GM23338 (cell line): ENCODE results near the gene TPGS1. TPM values are rescaled to one million over a fixed set of nuclear protein-coding genes. Genes with fewer than 3 reads are reported as not detected.

Experiments used
- ATAC-seq: fragments of 200-7000 bp; cut with Tn5 transposase; 3 replicates; pipeline ENCODE4 v1.9.1; 2020
- DNase-seq: peaks from one replicate; pipeline ENCODE4 v3.0.0-alpha.2; 2015; ENCODE audit warnings: low spot score
- H2AFZ ChIP-seq: fragments of 200-600 bp; sonication (generic); 2 replicates; pipeline ENCODE4 v1.8.0; 2016; ENCODE audit warnings: antibody characterized with exemption, mild to moderate bottlenecking, moderate library complexity
- H3F3A ChIP-seq: fragments of 200-600 bp; sonication (generic); replicated peaks from 2 replicates; pipeline ENCODE4 v1.8.0; 2017; ENCODE audit warnings: antibody characterized with exemption, mixed run types, low read depth
- H3K27ac ChIP-seq: fragments of 200-600 bp; sonication (generic); 2 replicates; pipeline ENCODE4 v1.6.1; 2016; ENCODE audit warnings: low read depth
- H3K27me3 ChIP-seq: fragments of 200-600 bp; sonication (generic); 2 replicates; pipeline ENCODE4 v1.8.0; 2016; ENCODE audit warnings: mild to moderate bottlenecking, mixed run types, moderate library complexity; ENCODE audit not compliant: insufficient read depth
- H3K36me3 ChIP-seq: fragments of 200-600 bp; sonication (generic); 2 replicates; pipeline ENCODE4 v1.8.0; 2016; ENCODE audit warnings: mild to moderate bottlenecking; ENCODE audit not compliant: insufficient read depth
- H3K4me1 ChIP-seq: fragments of 200-600 bp; sonication (generic); 2 replicates; pipeline ENCODE4 v1.8.0; 2016; ENCODE audit warnings: mild to moderate bottlenecking, moderate library complexity; ENCODE audit not compliant: insufficient read depth
- H3K4me2 ChIP-seq: fragments of 200-600 bp; sonication (generic); 2 replicates; pipeline ENCODE4 v1.7.1; 2017; ENCODE audit warnings: mixed run types
- H3K4me3 ChIP-seq: fragments of 200-600 bp; sonication (generic); 2 replicates; pipeline ENCODE4 v1.6.1; 2016; ENCODE audit warnings: mixed run types
- H3K79me2 ChIP-seq: fragments of 200-600 bp; sonication (generic); replicated peaks from 2 replicates; pipeline ENCODE4 v1.8.0; 2017; ENCODE audit warnings: mild to moderate bottlenecking; ENCODE audit not compliant: insufficient read depth
- H3K9me2 ChIP-seq: fragments of 200-600 bp; sonication (generic); 2 replicates; pipeline ENCODE4 v1.8.0; 2017; ENCODE audit not compliant: insufficient read depth
- H4K20me1 ChIP-seq: fragments of 200-600 bp; sonication (generic); replicated peaks from 2 replicates; pipeline ENCODE4 v1.8.0; 2017; ENCODE audit warnings: mild to moderate bottlenecking; ENCODE audit not compliant: insufficient read depth
- H3K27ac Mint-ChIP-seq: 2 replicates; pipeline ENCODE4 v1.8.0; 2020; ENCODE audit warnings: inconsistent platforms, mild to moderate bottlenecking, moderate library complexity, mixed read lengths
- H3K27me3 Mint-ChIP-seq: 3 replicates; pipeline ENCODE4 v1.8.0; 2022; ENCODE audit warnings: low read depth, mild to moderate bottlenecking, moderate library complexity, mixed read lengths, inconsistent platforms; ENCODE audit not compliant: insufficient read depth, poor library complexity
- H3K36me3 Mint-ChIP-seq: 3 replicates; pipeline ENCODE4 v1.8.0; 2021; ENCODE audit warnings: low read depth, mild to moderate bottlenecking, inconsistent platforms, moderate library complexity, mixed read lengths
- H3K4me1 Mint-ChIP-seq: 3 replicates; pipeline ENCODE4 v1.8.0; 2020; ENCODE audit warnings: mild to moderate bottlenecking, inconsistent platforms, mixed read lengths
- H3K4me3 Mint-ChIP-seq: 3 replicates; pipeline ENCODE4 v1.8.0; 2021; ENCODE audit warnings: moderate library complexity, mild to moderate bottlenecking, inconsistent platforms, mixed read lengths
- H3K9me3 Mint-ChIP-seq: 3 replicates; pipeline ENCODE4 v1.8.0; 2020; ENCODE audit warnings: moderate library complexity, mild to moderate bottlenecking, inconsistent platforms, mixed read lengths
- CREB1 ChIP-seq: fragments of 250-450 bp; sonication (Bioruptor Pico); IDR thresholded peaks from 2 replicates; pipeline ENCODE4 v1.5.0; 2020; ENCODE audit warnings: low read depth, mild to moderate bottlenecking, moderate library complexity
- EZH2 ChIP-seq: fragments of 200-600 bp; sonication (generic); IDR thresholded peaks from one replicate; pipeline ENCODE4 v1.8.0; 2017; ENCODE audit warnings: antibody characterized with exemption, mild to moderate bottlenecking, low read depth; ENCODE audit not compliant: unreplicated experiment
- JUNB ChIP-seq: IDR thresholded peaks from one replicate; pipeline ENCODE4 v1.6.1; 2016; ENCODE audit warnings: antibody characterized with exemption; ENCODE audit not compliant: unreplicated experiment
- POLR2AphosphoS5 ChIP-seq: IDR thresholded peaks from 2 replicates; pipeline ENCODE4 v1.6.1; 2016; ENCODE audit warnings: antibody characterized with exemption, low read depth
- polyA plus RNA-seq: library from polyadenylated mRNA; unstranded; fragments of >200 nt; fragmentation: Nextera tagmentation; extraction: Ambion mirVana; gene quantifications from 2 replicates; pipeline ENCODE4 v1.2.1, GENCODE V29; 2016
- total RNA-seq: library from RNA; depleted of rRNA; stranded (reverse); fragments of >200 nt; shearing (Covaris generic); gene quantifications from 2 replicates; pipeline ENCODE4 v1.2.3, GENCODE V29; 2014
- TF ChIP-seq, protein P1 (sequence below): IDR thresholded peaks from 2 replicates; pipeline ENCODE4 v1.6.1; 2016; ENCODE audit warnings: antibody characterized with exemption
- TF ChIP-seq, protein P2 (sequence below), 2 experiments: fragments of 200-600 bp in 1 of 2; sonication (generic) in 1 of 2; conservative IDR thresholded peaks; 2 replicates each; pipeline versions ENCODE4 v1.5.1 to v1.6.1; 2016 to 2017; ENCODE audit warnings: antibody characterized with exemption in 2 of 2, low read depth in 2 of 2, mild to moderate bottlenecking in 2 of 2, moderate library complexity in 1 of 2
- TF ChIP-seq, protein P3 (sequence below): IDR thresholded peaks from one replicate; pipeline ENCODE4 v1.6.1; 2018; ENCODE audit warnings: antibody characterized with exemption; ENCODE audit not compliant: unreplicated experiment

The TPGS1 gene
- total and polyA plus RNA-seq, 2 experiments from 2014 or later: 11.9 to 38.4 TPM

DNA sequence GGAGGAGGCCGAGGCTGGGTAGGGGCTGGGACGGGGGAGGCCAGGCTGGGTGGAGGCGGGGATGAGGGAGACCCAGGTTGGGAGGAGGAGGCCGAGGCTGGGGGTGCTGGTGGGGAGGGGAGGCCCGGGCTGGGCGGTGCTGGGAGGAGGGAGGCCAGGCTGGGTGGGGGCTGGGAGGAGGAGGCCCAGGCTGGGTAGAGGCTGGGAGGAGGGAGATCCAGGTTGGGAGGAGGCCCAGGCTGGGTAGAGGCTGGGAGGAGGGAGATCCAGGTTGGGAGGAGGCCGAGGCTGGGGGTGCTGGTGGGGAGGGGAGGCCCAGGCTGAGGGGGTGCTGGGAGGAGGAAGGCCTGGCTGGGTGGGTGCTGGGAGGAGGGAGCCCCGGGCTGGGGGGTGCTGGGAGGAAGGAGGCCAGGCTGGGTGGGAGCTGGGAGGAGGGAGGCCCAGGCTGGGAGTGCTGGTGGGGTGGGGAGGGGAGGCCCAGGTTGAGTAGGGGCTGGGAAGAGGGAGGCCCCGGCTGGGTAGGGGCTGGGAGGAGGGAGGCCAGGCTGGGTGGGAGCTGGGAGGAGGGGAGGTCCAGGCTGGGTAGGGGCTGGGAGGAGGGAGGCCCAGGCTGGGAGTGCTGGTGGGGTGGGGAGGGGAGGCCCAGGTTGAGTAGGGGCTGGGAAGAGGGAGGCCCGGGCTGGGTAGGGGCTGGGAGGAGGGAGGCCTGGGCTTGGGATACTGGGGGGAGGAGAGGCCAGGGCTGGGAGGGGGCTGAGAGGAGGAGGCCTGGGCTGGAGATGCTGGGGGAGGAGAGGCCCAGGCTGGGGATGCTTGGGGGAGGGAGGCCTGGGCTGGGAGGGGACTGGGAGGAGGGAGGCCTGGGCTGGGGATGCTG, 10.7 kb downstream of the TPGS1 start:
- H4K20me1 ChIP-seq: no peaks in the 10 kb centered on the region
- H3K27me3 Mint-ChIP-seq: peaks cover 25% of the 10 kb centered on the region
- ATAC-seq: peak; percentile 28

More for the DNA sequence above, 10.7 kb downstream of the TPGS1 start:
- H3K4me3 Mint-ChIP-seq: no peak overlapping the region
- no peaks in the 10 kb centered on the region for H3K79me2 ChIP-seq
- peaks cover 28% of the 10 kb centered on the region for H3K36me3 Mint-ChIP-seq
- no peak overlapping the region for H3K27ac ChIP-seq
- peaks cover 20% of the 10 kb centered on the region for H3K27me3 ChIP-seq
- H3K9me2 ChIP-seq: no peaks in the 10 kb centered on the region
- H3F3A ChIP-seq: peaks cover 11% of the 10 kb centered on the region
- H3K4me3 ChIP-seq: no peak overlapping the region
- no peak overlapping the region for H3K4me2 ChIP-seq
- H3K9me3 Mint-ChIP-seq: peaks cover 20% of the 10 kb centered on the region
- TF ChIP-seq, protein P1, sequence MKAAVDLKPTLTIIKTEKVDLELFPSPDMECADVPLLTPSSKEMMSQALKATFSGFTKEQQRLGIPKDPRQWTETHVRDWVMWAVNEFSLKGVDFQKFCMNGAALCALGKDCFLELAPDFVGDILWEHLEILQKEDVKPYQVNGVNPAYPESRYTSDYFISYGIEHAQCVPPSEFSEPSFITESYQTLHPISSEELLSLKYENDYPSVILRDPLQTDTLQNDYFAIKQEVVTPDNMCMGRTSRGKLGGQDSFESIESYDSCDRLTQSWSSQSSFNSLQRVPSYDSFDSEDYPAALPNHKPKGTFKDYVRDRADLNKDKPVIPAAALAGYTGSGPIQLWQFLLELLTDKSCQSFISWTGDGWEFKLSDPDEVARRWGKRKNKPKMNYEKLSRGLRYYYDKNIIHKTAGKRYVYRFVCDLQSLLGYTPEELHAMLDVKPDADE: no peak
- TF ChIP-seq, protein P2, sequence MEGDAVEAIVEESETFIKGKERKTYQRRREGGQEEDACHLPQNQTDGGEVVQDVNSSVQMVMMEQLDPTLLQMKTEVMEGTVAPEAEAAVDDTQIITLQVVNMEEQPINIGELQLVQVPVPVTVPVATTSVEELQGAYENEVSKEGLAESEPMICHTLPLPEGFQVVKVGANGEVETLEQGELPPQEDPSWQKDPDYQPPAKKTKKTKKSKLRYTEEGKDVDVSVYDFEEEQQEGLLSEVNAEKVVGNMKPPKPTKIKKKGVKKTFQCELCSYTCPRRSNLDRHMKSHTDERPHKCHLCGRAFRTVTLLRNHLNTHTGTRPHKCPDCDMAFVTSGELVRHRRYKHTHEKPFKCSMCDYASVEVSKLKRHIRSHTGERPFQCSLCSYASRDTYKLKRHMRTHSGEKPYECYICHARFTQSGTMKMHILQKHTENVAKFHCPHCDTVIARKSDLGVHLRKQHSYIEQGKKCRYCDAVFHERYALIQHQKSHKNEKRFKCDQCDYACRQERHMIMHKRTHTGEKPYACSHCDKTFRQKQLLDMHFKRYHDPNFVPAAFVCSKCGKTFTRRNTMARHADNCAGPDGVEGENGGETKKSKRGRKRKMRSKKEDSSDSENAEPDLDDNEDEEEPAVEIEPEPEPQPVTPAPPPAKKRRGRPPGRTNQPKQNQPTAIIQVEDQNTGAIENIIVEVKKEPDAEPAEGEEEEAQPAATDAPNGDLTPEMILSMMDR (conservative IDR thresholded peaks at IDR 0.05; ENCODE audit: low read depth in 2 of 2): no peak
- TF ChIP-seq CREB1 (CRISPR knock-in tag) (no peak), POLR2AphosphoS5 (no peak), JUNB (no peak), EZH2 (no peak)
- TF ChIP-seq, protein P3, sequence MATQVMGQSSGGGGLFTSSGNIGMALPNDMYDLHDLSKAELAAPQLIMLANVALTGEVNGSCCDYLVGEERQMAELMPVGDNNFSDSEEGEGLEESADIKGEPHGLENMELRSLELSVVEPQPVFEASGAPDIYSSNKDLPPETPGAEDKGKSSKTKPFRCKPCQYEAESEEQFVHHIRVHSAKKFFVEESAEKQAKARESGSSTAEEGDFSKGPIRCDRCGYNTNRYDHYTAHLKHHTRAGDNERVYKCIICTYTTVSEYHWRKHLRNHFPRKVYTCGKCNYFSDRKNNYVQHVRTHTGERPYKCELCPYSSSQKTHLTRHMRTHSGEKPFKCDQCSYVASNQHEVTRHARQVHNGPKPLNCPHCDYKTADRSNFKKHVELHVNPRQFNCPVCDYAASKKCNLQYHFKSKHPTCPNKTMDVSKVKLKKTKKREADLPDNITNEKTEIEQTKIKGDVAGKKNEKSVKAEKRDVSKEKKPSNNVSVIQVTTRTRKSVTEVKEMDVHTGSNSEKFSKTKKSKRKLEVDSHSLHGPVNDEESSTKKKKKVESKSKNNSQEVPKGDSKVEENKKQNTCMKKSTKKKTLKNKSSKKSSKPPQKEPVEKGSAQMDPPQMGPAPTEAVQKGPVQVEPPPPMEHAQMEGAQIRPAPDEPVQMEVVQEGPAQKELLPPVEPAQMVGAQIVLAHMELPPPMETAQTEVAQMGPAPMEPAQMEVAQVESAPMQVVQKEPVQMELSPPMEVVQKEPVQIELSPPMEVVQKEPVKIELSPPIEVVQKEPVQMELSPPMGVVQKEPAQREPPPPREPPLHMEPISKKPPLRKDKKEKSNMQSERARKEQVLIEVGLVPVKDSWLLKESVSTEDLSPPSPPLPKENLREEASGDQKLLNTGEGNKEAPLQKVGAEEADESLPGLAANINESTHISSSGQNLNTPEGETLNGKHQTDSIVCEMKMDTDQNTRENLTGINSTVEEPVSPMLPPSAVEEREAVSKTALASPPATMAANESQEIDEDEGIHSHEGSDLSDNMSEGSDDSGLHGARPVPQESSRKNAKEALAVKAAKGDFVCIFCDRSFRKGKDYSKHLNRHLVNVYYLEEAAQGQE: no peak
- no peaks in the 10 kb centered on the region for H3K36me3 ChIP-seq
- H3K4me1 Mint-ChIP-seq: peaks cover 5% of the 10 kb centered on the region
- no peaks in the 10 kb centered on the region for H3K4me1 ChIP-seq
- H2AFZ ChIP-seq: no peak overlapping the region
- H3K27ac Mint-ChIP-seq: no peak overlapping the region
- DNase-seq: no peak
